Muscle layer of colon (tissue), 2 donors: ENCODE measurements around the gene SLF2.
A peak's percentile ranks its signal among the peaks of the same experiment; 100 is the strongest.

Experiments
- H3K27ac ChIP-seq: one replicate; pipeline ENCODE4 v1.7.0; 2013; ENCODE audit warnings: low read depth, mild to moderate bottlenecking, low read length, moderate library complexity
- H3K27me3 ChIP-seq, 2 donors: one replicate each; pipeline ENCODE4 v1.7.0; 2013; ENCODE audit warnings: low read length in 2 of 2, mild to moderate bottlenecking in 2 of 2; ENCODE audit not compliant: insufficient read depth in 2 of 2, control insufficient read depth in 1 of 2
- H3K36me3 ChIP-seq: one replicate; pipeline ENCODE4 v1.7.0; 2013; ENCODE audit warnings: mild to moderate bottlenecking, low read length; ENCODE audit not compliant: insufficient read depth
- H3K4me1 ChIP-seq: one replicate; pipeline ENCODE4 v1.7.0; 2013; ENCODE audit warnings: mild to moderate bottlenecking, low read length; ENCODE audit not compliant: insufficient read depth
- H3K4me3 ChIP-seq, 2 donors: one replicate each; pipeline ENCODE4 v1.7.0; 2013; ENCODE audit warnings: low read length in 2 of 2, low read depth in 1 of 2, mild to moderate bottlenecking in 1 of 2, moderate library complexity in 1 of 2
- H3K9ac ChIP-seq: one replicate; pipeline ENCODE4 v1.7.0; 2013; ENCODE audit warnings: low read length
- H3K9me3 ChIP-seq: one replicate; pipeline ENCODE4 v1.7.0; 2013; ENCODE audit warnings: mild to moderate bottlenecking, low read length
- donor health status: abdominal sarcoma.
- donor health status: Adenocarcinoma of cecum.

The SLF2 gene

DNA sequence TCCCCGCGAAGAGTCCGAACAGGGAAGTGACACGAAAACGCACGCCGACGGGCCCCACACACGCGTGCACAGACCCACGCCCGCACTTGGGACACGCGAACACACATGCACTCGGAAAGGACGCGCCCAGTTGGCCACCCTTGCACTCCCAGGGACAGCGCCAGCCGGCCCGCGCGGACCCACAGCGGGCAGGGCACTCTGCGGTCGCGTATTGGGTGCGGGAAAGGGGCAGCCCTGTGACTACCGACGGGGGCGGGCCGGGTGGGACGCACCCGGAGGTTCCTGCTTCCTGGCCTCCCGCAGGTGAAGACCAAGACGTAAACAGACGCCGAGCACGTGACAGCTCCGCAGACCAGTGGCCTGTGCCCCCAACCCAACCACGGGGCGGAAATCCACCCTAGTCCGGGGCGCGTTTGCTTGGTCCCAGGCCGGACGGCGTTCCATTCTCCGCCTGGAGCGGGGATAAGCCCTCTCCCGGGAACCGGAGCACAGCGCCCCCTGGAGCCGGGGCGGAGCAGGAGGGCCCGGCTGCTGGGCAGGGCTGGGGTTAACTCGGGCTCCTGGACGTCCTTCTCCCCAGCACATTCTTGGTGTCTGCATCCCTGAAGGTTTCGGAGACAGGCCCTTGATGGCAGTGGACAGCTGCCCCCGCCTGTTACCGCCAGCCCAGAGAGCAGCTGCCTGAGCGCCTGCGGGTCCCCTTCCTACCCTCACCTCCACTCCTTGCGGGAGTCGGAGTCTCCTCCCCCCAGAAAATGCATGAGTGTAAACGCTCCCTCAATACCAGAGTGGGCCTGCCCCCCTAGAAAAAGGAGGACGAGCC lies 84.8 kb downstream of the SLF2 start:
- Histone ChIP-seq H3K36me3 (peaks cover 10% of the 10 kb centered on the region), H3K4me3 (peak overlapping the region; percentile 68 to 90), H3K4me1 (peaks cover 31% of the 10 kb centered on the region)

GRCh38 chr10:100998183-100998990 lies 85.6 kb downstream of the SLF2 start:
- peak overlapping the region; percentile 98 for H3K27ac ChIP-seq
- H3K4me3 ChIP-seq = peak overlapping the region; percentile 68 to 90
- H3K9me3 ChIP-seq = no peaks in the 10 kb centered on the region
- peak overlapping the region; percentile 96 for H3K9ac ChIP-seq
- peaks cover 37% of the 10 kb centered on the region for H3K4me1 ChIP-seq
- H3K36me3 ChIP-seq = peaks cover 15% of the 10 kb centered on the region
- no peaks in the 10 kb centered on the region for H3K27me3 ChIP-seq

More for the DNA sequence above, 84.8 kb downstream of the SLF2 start:
- Histone ChIP-seq H3K27ac (peak overlapping the region; percentile 98), H3K9ac (peak overlapping the region; percentile 96), H3K9me3 (no peaks in the 10 kb centered on the region), H3K27me3 (no peaks in the 10 kb centered on the region)

DNA sequence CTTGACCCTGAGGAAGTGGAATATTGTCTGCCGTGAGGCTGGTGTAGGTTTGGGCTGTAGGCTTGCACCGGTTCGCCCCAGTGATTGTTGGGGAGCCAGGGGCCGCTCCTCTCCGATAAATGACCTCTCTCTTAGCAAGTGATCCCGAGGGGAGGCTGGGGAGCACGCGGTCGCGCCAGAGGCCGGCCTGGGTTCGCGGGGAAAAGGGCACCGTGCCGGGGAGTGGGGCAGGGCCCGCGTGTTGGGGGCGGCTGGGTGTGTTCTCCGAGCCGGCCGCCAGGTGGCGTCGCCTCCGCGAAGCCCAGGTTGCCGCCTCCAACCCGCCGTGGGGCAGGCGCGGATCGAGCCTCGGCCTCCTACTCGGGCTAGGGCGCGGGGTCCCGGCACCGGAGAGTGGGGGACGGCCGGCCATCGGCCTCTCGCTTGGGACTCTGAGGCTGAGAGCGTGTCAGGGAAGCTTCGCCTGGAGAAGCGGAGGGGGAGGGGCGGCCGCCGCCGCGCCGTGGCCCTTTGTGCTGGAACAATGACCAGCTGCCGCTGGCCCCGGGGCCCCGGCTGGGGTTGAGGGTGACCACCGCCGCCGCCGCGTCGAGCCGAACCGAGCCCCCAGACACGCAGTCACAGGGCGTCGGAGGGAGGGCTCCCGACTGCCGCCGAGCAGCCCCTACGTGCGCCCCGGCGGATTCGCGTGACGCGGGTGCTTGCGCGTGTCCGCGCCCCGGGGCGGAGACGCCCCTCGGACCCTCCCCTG lies 86.4 kb downstream of the SLF2 start:
- Histone ChIP-seq H3K4me3 (peak overlapping the region; percentile 68 to 90), H3K36me3 (peaks cover 17% of the 10 kb centered on the region), H3K27ac (peak overlapping the region; percentile 98), H3K9me3 (no peaks in the 10 kb centered on the region), H3K27me3 (no peaks in the 10 kb centered on the region), H3K4me1 (peaks cover 37% of the 10 kb centered on the region), H3K9ac (peak overlapping the region; percentile 96)

DNA sequence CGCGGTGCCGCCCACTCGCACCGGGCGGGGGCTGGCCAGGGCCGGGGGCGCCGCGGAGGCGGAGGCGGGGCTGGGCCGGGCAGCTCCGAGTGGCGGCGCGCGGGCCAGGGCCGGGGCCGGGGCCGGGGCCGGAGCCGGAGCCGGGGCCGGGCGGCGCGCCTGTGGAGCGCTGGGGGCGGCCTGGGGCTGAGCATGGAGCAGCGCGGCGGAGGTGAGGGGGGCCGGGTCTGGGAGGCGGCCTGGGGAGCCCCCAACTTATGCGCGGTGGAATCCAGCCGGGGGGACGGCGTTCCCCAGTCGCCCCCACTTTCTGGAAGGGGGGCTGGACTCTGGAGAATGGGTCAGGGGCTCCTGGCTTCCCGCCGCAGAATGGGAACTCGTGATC lies 87.0 kb downstream of the SLF2 start, which contains the start of gene LZTS2:
TSS of gene LZTS2 (plus strand) at position 67 of the 385 bp plus-strand sequence. CDS start 2,731 bp downstream, outside the sequence.
- H3K27me3 ChIP-seq = no peaks in the 10 kb centered on the region
- peaks cover 37% of the 10 kb centered on the region for H3K4me1 ChIP-seq
- H3K9me3 ChIP-seq = no peaks in the 10 kb centered on the region
- peak within 1 kb of the TSS; percentile 98 for H3K27ac ChIP-seq
- peaks cover 20% of the 10 kb centered on the region for H3K36me3 ChIP-seq
- peak within 1 kb of the TSS; percentile 79 to 90 for H3K4me3 ChIP-seq
- peak within 1 kb of the TSS; percentile 96 for H3K9ac ChIP-seq

- peaks cover 37% of the 10 kb centered on the region for H3K4me1 ChIP-seq
- no peaks in the 10 kb centered on the region for H3K9me3 ChIP-seq
- H3K9ac ChIP-seq = peak overlapping the region; percentile 94
- H3K27me3 ChIP-seq = no peaks in the 10 kb centered on the region
- H3K4me3 ChIP-seq = peak overlapping the region; percentile 56 to 79
- H3K36me3 ChIP-seq = peaks cover 22% of the 10 kb centered on the region
- H3K27ac ChIP-seq = peak overlapping the region; percentile 65
These were observed 87.6 kb downstream of the SLF2 start for GRCh38 chr10:101000127-101000914.

GRCh38 chr10:101000915-101001658 lies 88.3 kb downstream of the SLF2 start:
- Histone ChIP-seq H3K36me3 (peaks cover 30% of the 10 kb centered on the region), H3K4me1 (peaks cover 37% of the 10 kb centered on the region), H3K9ac (peak overlapping the region; percentile 94), H3K4me3 (peak overlapping the region; percentile 56 to 79), H3K9me3 (no peaks in the 10 kb centered on the region), H3K27ac (peak overlapping the region; percentile 65), H3K27me3 (no peaks in the 10 kb centered on the region)

DNA sequence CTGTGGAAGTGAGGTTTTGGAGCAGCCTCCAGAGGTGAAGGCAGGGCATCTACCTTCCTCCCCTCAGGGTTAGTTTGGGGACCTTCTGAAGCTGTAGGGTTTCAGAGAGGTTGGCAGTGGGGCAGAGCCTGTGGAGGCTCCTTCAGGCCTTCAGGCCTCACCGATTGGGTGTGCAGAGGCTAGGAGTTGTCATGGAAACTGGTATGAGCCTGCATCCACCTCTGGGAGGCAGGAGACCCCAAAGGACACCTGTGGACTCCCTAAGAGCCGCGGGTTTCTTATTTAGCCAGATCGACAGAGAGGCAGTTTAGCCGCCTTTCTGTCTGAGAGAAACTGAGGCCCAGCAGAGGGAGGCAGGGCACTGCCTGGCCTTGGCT lies 88.9 kb downstream of the SLF2 start:
- peak overlapping the region; percentile 94 for H3K9ac ChIP-seq
- H3K4me3 ChIP-seq = peak overlapping the region in 1 of 2 donors; percentile 79
- peaks cover 35% of the 10 kb centered on the region for H3K4me1 ChIP-seq

GRCh38 chr10:101002456-101002855 lies 89.7 kb downstream of the SLF2 start:
- H3K36me3 ChIP-seq = peaks cover 32% of the 10 kb centered on the region
- H3K9ac ChIP-seq = peak overlapping the region; percentile 94
- peak overlapping the region; percentile 65 for H3K27ac ChIP-seq
- no peaks in the 10 kb centered on the region for H3K9me3 ChIP-seq
- H3K27me3 ChIP-seq = no peaks in the 10 kb centered on the region
- peak overlapping the region in 1 of 2 donors; percentile 79 for H3K4me3 ChIP-seq
- peaks cover 35% of the 10 kb centered on the region for H3K4me1 ChIP-seq

More for the DNA sequence above, 88.9 kb downstream of the SLF2 start:
- peaks cover 32% of the 10 kb centered on the region for H3K36me3 ChIP-seq
- no peaks in the 10 kb centered on the region for H3K9me3 ChIP-seq
- H3K27ac ChIP-seq = peak overlapping the region; percentile 65
- no peaks in the 10 kb centered on the region for H3K27me3 ChIP-seq

GRCh38 chr10:101003639-101004206 lies 91.0 kb downstream of the SLF2 start:
- Histone ChIP-seq H3K4me3 (no peak overlapping the region), H3K4me1 (peaks cover 40% of the 10 kb centered on the region), H3K9me3 (no peaks in the 10 kb centered on the region), H3K27ac (peak overlapping the region; percentile 19), H3K9ac (no peak overlapping the region), H3K27me3 (no peaks in the 10 kb centered on the region), H3K36me3 (peaks cover 32% of the 10 kb centered on the region)

DNA sequence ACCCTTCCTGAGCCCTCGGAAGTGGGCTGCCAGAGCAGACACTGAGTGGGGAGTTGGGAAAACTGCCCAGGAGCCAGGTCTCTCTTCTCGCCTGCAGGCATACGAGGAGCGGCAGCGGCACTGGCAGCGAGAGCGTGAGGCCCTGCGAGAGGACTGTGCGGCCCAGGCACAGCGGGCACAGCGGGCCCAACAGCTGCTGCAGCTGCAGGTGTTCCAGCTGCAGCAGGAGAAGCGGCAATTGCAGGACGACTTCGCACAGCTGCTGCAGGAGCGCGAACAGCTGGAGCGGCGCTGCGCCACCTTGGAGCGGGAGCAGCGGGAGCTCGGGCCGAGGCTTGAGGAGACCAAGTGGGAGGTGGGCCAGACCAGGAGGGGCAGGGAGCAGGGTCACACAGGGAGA lies 92.6 kb downstream of the SLF2 start:
- no peaks in the 10 kb centered on the region for H3K27me3 ChIP-seq

More for the DNA sequence above, 92.6 kb downstream of the SLF2 start:
- Histone ChIP-seq H3K27ac (no peak overlapping the region), H3K4me1 (peaks cover 38% of the 10 kb centered on the region), H3K9me3 (no peaks in the 10 kb centered on the region), H3K4me3 (no peak overlapping the region), H3K9ac (no peak overlapping the region), H3K36me3 (peaks cover 32% of the 10 kb centered on the region)
